Measurements from ENCODE around the gene SMIM9.

Gene SMIM9

GRCh38 chrX:154815274-154815818 is 19.1 kb downstream of the SMIM9 start:
- no peak for DNase-seq

GRCh38 chrX:154813801-154814200 is 20.7 kb downstream of the SMIM9 start:
- DNase-seq: no peak

DNA sequence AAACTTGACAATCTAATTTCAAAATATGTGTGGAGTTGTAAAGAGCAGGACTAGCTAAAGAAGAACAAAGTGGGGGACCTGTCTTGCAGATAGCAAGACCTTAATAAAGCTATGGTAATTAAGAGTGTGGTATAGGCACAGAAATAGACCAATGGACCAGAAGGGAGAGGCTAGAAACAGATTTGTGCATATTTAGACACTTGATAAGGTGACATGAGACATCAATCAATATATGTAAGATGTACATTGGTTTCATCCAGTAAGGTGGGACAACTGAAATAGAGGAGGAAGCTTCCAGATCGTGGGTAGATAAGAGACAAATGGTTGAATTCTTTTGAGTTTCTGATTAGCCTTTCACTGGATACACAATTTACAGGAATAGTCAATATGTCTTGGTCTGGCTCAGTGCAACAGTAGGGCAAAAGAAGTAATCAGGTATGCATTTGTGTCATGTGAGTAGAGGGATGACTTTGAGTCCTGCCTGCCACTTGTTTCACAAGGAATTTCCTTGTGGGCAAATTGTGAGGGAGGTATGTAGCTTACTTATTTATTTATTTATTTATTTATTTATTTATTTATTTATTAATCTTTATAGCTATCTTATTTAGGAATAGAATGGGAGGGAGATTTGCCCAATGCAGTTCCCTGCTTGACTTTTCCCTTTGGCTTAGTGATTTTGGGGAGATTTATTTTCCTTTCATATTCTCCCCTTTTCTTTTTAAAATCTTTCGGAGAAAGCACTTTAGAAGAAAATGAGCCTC is 21.9 kb downstream of the SMIM9 start:
- DNase-seq: no peak

DNA sequence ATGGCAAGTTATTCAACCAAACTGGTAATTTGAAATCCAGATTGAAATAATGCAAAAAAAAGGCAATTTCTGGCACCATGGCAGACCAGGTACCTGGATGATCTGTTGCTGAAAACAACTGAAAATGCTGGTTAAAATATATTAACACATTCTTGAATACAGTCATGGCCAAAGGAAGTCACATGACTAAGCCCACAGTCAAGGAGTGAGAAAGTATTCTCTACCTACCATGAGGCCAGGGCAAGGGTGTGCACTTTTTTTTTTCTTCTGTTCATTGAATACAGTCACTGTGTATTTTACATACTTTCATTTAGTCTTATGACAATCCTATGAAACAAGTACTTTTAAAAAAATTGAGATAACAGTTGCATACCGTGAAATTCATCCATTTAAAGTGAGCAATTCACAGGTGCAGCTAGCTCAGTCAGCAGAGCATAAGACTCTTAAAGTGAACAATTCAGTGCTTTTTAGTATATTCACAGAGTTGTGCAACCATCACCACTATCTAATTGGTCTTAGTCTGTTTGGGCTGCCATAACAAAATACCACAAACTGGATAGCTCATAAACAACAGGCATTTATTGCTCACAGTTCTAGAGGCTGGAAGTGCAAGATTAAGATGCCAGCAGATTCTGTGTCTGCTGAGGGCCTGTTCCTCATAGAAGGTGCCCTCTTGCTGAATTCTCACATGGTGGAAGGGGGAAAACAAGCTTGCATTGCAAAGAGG is 24.4 kb downstream of the SMIM9 start:
- DNase-seq: no peak

DNA sequence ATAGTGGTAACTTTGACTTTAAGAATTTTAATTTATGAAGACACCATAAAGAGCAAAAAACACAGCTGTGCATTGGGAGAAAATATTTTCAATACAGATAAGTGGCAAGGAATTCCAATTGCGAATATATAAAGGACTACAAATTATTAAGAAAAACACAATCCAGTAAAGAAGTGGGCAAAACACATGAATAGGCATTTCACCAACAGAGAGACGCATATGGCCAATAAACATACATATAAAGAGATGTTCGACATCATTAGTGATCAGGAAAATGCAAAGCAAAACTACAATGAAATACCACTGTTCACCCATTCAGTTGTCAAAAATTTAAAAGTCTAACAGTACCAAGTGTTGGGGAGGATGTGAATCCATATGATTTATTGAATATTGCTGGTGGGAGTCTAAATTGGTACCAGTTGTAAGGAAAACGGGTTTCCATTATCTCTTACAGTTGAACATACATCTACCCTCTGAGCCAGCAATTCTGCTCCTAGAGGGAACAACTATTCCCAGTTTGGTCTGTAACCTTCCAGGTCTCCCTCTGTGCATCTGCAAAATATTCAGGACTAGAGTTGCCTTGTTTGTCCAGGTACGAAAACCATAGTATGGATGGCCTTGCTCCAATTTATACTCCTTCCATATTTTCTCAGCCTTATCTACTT is 27.5 kb downstream of the SMIM9 start:
- DNase-seq: no peak

GRCh38 chrX:154805696-154806091 is 28.8 kb downstream of the SMIM9 start:
- peak; percentile 5 for DNase-seq

DNA sequence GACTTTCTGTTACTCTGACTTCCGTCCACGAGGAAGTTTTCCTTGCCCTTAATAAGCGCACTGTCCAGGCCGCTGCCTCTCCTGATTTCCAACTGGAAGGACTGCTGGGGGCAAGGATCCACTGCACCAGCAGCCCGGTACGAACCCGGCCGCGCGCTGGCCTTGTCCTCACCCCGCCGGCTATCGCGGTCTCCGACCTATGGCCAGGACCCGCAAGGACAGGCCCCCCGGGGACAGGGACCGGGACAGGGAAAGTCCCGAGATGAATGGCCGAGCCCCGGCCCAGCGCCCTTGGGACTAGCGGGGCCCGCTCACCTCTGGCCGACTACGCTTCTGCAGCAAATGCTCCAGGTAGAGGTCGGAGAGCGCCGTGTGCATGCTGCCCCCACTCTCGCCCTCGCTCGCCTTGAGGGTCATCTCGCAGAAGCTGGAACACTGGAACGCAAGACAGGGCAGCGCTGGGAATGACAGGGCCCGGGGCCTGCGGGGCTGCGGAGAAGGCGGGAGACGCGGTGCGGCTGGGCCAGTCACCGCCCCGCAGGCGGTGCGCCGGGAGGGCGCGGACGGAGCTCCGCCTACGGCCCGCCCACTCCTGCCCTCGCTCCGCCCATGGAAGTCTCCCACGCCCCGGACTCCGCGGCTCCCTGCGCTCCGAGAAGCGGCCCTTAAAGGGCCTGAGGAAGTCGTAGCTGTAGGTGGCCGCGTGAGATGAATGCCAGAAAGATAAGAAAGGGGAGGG is 29.3 kb downstream of the SMIM9 start, which contains the start of gene MPP1:
Gene MPP1, minus strand, starts transcription at position 529 of the 739 bp plus-strand sequence. Its CDS starts 112 bp downstream, at position 417.
- peak; percentile 45 for DNase-seq

DNA sequence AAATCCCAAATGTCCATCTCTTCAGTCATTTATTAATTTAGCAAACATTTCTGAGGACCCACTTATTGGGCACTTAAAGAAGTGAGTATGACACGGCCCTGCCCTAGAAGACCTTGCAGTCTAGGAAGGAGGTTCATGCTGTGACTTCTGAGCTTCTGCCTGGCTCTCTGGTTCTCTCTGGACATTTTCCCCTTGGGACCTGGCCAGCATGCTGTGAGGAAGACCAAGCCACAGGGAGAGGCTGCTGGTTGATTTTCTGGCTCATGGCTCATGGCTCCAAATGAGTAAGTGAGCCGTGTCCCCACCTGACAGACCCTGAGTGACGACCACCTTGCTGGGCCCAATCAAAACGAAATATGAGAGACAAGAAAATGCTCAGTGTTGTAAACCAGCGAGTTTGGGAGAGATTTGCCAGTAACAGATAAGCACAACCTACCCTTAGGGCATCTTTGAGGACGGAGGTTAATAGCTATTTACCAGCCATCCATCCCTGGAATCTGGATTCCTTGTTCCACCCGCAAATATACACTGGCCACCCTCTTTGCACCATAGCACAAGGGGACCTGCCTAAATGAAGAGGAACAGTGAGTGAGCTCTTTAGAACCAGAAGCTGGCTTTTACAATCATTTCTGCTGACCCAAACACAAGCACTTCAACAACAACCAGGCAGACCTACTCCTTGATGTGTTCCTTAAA is 30.1 kb downstream of the SMIM9 start:
- DNase-seq: no peak

DNA sequence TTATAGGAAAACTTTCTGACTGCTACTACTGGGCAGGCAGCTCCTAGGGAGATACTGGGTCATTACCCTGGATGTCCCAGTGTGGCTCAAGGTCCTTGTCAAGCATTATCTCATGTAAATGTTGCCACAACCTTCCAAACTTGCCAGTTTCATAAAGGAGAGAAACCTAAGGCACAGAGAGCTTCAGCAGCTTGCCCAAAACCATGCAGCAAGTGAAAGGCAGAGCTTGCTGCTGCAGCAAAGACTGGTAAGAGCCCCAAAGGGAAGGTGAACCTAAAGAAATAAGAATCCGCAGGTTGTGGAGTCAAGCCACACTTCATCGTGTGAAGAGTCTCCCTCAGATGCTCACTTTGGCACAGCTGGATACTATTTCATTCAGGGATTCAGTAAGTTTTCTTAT is 31.5 kb downstream of the SMIM9 start:
- no peak for DNase-seq

- DNase-seq: no peak
Observed at GRCh38 chrX:154800478-154801210, 33.8 kb downstream of the SMIM9 start.

DNA sequence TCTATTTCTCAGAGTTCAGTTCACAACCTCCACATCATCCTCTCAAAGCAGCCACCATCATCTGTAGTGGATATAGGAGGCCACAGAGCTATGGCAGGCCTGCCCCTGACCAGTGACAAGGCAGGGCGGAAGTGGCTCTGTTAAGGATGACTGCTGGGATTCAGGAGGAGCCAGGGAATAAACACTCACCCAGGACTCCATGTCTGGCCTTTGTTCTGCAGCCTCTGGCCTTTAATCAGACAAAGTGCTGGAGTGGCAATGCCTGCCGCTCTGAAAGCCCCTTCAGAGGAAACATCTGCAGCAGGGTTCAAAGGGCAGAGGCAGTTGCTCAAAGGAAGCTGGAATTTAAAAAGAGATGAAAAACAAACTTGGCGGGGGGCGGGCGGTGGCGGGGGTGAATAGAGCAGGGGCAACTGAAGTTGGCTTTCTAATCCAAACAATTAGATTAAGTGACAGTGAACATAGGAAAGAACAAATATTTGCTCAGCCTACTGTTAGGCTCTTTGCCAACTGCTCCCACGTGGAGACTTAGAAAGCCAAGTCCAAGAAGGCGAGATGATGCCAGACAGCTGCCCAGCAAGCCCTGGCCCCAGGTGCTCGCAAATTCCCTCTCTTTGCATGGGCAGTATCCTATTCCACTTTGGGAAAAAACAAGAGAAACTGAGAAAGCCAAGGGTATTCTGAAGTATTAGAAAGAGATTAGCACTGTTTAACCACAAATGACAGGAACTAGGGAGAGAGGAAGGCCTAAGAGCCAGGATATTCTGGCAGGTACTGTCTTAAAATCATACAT is 34.7 kb downstream of the SMIM9 start:
- DNase-seq: peak; percentile 77

- no peak for DNase-seq
Observed at GRCh38 chrX:154797006-154797405, 37.5 kb downstream of the SMIM9 start.

GRCh38 chrX:154795016-154795415 is 39.4 kb downstream of the SMIM9 start:
- DNase-seq: no peak

DNA sequence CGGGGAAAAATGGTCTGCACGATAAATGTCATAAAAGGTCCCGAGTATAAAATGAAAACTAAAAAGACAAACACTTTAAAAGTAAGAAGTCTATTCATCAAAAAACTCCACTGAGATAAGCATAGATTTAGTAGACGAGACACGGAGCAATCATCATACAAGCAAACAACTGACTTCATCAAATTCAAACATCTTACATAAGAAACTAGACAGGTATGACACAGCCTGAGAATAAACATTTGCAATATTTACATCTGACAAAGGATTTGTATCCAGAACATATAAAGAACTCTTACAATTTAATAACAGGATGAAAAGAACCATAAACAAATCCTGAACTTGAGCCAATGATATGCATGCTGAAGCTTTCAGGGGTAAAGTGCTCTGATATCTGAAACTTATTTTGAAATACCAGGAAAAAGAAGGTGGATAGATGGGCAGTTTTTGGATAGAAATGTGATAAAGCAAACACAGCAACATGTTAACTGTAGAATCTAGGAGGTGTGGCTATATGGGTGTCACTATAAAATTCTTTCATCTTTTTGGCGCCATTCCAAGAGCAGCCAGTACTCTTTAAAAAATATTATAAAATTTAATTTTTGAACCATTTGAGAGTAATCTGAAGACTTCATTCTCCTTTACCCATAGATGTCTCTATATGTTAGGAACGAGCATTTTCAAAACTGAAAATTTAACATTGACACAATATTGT is 41.2 kb downstream of the SMIM9 start:
- no peak for DNase-seq

- DNase-seq: no peak
Observed at GRCh38 chrX:154791939-154792338, 42.5 kb downstream of the SMIM9 start.

GRCh38 chrX:154791467-154791866 is 43.0 kb downstream of the SMIM9 start:
- DNase-seq: no peak

DNA sequence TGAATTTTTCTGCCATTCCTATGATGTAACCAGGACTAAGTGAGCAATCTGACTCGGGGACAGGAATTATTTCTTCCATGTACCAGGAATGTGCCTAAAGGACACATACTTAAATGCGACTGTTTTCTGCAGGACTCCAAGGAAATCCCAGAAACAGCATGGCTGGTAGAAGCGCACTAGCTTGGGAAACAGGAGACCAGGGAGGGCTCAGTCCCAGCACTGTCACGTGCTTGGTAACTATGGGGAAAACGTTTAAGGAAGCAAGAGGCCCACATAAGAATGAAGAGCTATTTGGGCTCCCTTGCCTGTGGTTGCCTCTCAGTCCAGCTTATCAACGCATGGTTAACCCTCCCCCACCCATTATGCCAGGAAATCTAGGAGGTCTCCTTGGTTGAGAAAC is 48.7 kb downstream of the SMIM9 start:
- DNase-seq: no peak

- no peak for DNase-seq
Observed at GRCh38 chrX:154784149-154784995, 50.1 kb downstream of the SMIM9 start.

DNA sequence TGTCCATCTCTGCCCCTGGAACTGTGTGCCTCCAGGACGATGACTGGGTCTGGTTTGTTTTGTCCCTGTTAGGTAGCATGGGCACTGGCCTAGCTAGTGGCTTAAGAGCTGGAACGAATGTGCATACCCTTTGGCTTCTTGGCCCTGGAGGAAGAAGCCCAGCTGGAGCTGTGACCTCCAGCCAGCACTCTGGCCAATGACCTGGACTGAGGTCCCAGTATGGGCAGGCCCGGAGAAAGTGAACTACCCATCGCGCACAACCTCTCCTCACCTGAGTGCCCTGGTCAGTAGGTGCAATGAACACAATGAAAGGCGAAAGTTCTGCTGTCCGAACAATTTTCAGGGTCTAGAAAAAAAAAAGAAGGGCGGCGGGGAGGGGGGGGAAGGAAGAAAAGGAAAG is 53.5 kb downstream of the SMIM9 start:
- no peak for DNase-seq

All from NCI-H2227 treated with DMSO at 0.1 percent for 48 hours (cell line).